GM19193 (cell line): ENCODE measurements around the gene SNAPC3.

Experiments
- POLR2A ChIP-seq: IDR thresholded peaks from 4 replicates; pipeline ENCODE4 v1.6.1; 2011; ENCODE audit not compliant: insufficient read depth, insufficient read length; ENCODE audit errors: extremely low read depth

SNAPC3 gene

GRCh38 chr9:15475923-15476536 is 53.4 kb downstream of the SNAPC3 start:
- TF ChIP-seq POLR2A, result no peak

GRCh38 chr9:15480028-15480427 is 57.4 kb downstream of the SNAPC3 start:
- TF ChIP-seq POLR2A, result no peak

GRCh38 chr9:15482146-15482545 is 59.5 kb downstream of the SNAPC3 start:
- TF ChIP-seq POLR2A, result no peak

- no peak for TF ChIP-seq POLR2A
Measured at GRCh38 chr9:15484802-15485201, 62.1 kb downstream of the SNAPC3 start.

GRCh38 chr9:15485836-15486666 is 63.4 kb downstream of the SNAPC3 start:
- TF ChIP-seq POLR2A, result no peak

- TF ChIP-seq POLR2A, result no peak
Measured at GRCh38 chr9:15491950-15492349, 69.3 kb downstream of the SNAPC3 start.

- peak; percentile 18 for TF ChIP-seq POLR2A
Measured at GRCh38 chr9:15492485-15493150, 69.9 kb downstream of the SNAPC3 start.

- TF ChIP-seq POLR2A, result no peak
Measured at GRCh38 chr9:15498246-15498995, 75.7 kb downstream of the SNAPC3 start.

GRCh38 chr9:15499139-15499538 is 76.5 kb downstream of the SNAPC3 start:
- no peak for TF ChIP-seq POLR2A

- no peak for TF ChIP-seq POLR2A
Measured at GRCh38 chr9:15501179-15501578, 78.5 kb downstream of the SNAPC3 start.

- no peak for TF ChIP-seq POLR2A
Measured at GRCh38 chr9:15501803-15502202, 79.1 kb downstream of the SNAPC3 start.

- TF ChIP-seq POLR2A, result no peak
Measured at GRCh38 chr9:15505921-15506320, 83.2 kb downstream of the SNAPC3 start.

- no peak for TF ChIP-seq POLR2A
Measured at GRCh38 chr9:15509931-15510788, 87.5 kb downstream of the SNAPC3 start.
